ENCODE results near the gene NHLH1. TPM values are rescaled to one million over a fixed set of nuclear protein-coding genes. Genes with fewer than 3 reads are reported as not detected.

The NHLH1 gene
- total and polyA plus RNA-seq, 2 of the 13 experiments (the other 11 are each of a cell fraction or from before 2014, with no cell fraction given), result 0.11 to 0.57 TPM

DNA sequence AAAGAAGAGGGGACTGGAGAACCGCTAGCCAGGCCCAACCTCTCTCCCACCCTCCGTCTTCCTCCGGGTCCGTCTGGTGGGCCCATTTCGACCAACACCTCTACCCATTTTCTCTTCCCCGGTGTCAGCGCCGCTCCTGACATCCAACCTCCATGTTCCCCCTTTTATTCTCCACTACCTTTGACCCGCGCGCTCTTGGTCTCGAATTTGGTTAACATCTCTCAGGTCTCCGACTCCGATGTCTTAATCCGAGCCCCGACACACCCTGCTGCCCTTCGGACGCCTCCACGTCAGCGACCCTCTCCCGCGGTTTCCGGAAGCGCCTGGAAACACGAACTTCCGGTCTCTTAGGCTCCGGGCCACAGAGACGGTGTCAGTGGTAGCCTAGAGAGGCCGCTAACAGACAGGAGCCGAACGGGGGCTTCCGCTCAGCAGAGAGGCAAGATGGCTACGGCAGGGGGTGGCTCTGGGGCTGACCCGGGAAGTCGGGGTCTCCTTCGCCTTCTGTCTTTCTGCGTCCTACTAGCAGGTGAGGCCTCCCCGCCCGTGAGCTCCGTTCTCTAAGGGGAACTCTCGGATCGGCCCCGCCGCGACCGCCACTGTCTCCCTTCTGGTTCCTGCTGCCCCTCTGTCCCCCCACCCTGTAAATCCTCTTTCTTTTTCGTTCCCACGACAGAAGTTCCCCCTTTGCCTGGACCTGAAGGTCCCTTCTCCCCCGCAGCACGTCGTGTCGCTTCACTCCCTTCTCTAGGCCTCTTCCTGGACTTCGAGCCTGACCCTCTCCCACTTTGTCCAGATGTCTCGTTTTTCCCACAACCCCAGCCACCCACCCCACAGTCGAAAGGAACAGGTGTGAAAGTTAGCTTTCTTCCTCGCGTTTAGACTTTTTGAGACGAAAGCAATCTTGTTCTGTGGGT, 23.7 kb upstream of the NHLH1 start, which contains the start of the genes COPA and NCSTN (continued):
- TF ChIP-seq EED (CRISPR knock-in tag; IDR thresholded peaks at IDR 0.05) (no peak; the same call in 1 of the 2 replicates), ZMYM3 (CRISPR knock-in tag; IDR thresholded peaks at IDR 0.05) (peak; percentile 11; the same call in 1 of the 2 replicates), FLYWCH1 (CRISPR knock-in tag; IDR thresholded peaks at IDR 0.05) (peak; percentile 64; the same call in 1 of the 2 replicates), YEATS4 (CRISPR knock-in tag; IDR thresholded peaks at IDR 0.05; ENCODE audit: borderline replicate concordance) (peak; percentile 100), ARID2 (CRISPR knock-in tag; IDR thresholded peaks at IDR 0.05; ENCODE audit: borderline replicate concordance) (no peak; the same call in 1 of the 2 replicates), ZNF746 (CRISPR knock-in tag; IDR thresholded peaks at IDR 0.05) (no peak), ZFP90 (CRISPR knock-in tag; IDR thresholded peaks at IDR 0.05; ENCODE audit: borderline replicate concordance) (no peak; the same call in 1 of the 2 replicates), ASH2L (IDR thresholded peaks at IDR 0.05; ENCODE audit: insufficient read length, low read depth, low read length) (peak; percentile 91), MXD4 (CRISPR knock-in tag; IDR thresholded peaks at IDR 0.05) (no peak), MEIS1 (CRISPR knock-in tag; IDR thresholded peaks at IDR 0.05; ENCODE audit: borderline replicate concordance) (0 out of 2 replicates have a peak, but pooled peaks have one; percentile 65), DR1 (CRISPR knock-in tag; IDR thresholded peaks at IDR 0.05) (peak; percentile 72; the same call in 1 of the 2 replicates), HNF4G (IDR thresholded peaks at IDR 0.05; ENCODE audit: borderline replicate concordance, low read depth, low read length) (0 out of 2 replicates have a peak, but pooled peaks have one; percentile 14), HNF4G (CRISPR knock-in tag; IDR thresholded peaks at IDR 0.05; ENCODE audit: borderline replicate concordance, low read depth) (peak; percentile 71; the same call in 1 of the 2 replicates), ZNF329 (CRISPR knock-in tag; IDR thresholded peaks at IDR 0.05; ENCODE audit: low read depth) (peak; percentile 43; the same call in 1 of the 2 replicates), SAP130 (CRISPR knock-in tag; IDR thresholded peaks at IDR 0.05; ENCODE audit: low read depth) (peak; percentile 97), TARDBP (CRISPR knock-in tag; IDR thresholded peaks at IDR 0.05) (0 out of 2 replicates have a peak, but pooled peaks have one; percentile 40), ZBTB21 (CRISPR knock-in tag; IDR thresholded peaks at IDR 0.05) (peak; percentile 90), SSRP1 (CRISPR knock-in tag; IDR thresholded peaks at IDR 0.05) (0 out of 2 replicates have a peak, but pooled peaks have one; percentile 34), AGO1 (IDR thresholded peaks at IDR 0.05; ENCODE audit: low read depth, low read length, poor library complexity, severe bottlenecking) (no peak), ZNF550 (CRISPR knock-in tag; IDR thresholded peaks at IDR 0.05; ENCODE audit: borderline replicate concordance) (no peak), ZNF749 (CRISPR knock-in tag; IDR thresholded peaks at IDR 0.05; ENCODE audit: borderline replicate concordance) (no peak), ZBTB7B (CRISPR knock-in tag; IDR thresholded peaks at IDR 0.05) (peak; percentile 74), HOXD1 (CRISPR knock-in tag; IDR thresholded peaks at IDR 0.05) (no peak), HDAC2 (CRISPR knock-in tag; IDR thresholded peaks at IDR 0.05) (peak; percentile 82), FOXO1 (CRISPR knock-in tag; IDR thresholded peaks at IDR 0.05) (no peak)
- TF ChIP-seq, protein P1, sequence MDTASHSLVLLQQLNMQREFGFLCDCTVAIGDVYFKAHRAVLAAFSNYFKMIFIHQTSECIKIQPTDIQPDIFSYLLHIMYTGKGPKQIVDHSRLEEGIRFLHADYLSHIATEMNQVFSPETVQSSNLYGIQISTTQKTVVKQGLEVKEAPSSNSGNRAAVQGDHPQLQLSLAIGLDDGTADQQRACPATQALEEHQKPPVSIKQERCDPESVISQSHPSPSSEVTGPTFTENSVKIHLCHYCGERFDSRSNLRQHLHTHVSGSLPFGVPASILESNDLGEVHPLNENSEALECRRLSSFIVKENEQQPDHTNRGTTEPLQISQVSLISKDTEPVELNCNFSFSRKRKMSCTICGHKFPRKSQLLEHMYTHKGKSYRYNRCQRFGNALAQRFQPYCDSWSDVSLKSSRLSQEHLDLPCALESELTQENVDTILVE (CRISPR knock-in tag; IDR thresholded peaks at IDR 0.05), result peak; percentile 77
- TF ChIP-seq, protein P2, sequence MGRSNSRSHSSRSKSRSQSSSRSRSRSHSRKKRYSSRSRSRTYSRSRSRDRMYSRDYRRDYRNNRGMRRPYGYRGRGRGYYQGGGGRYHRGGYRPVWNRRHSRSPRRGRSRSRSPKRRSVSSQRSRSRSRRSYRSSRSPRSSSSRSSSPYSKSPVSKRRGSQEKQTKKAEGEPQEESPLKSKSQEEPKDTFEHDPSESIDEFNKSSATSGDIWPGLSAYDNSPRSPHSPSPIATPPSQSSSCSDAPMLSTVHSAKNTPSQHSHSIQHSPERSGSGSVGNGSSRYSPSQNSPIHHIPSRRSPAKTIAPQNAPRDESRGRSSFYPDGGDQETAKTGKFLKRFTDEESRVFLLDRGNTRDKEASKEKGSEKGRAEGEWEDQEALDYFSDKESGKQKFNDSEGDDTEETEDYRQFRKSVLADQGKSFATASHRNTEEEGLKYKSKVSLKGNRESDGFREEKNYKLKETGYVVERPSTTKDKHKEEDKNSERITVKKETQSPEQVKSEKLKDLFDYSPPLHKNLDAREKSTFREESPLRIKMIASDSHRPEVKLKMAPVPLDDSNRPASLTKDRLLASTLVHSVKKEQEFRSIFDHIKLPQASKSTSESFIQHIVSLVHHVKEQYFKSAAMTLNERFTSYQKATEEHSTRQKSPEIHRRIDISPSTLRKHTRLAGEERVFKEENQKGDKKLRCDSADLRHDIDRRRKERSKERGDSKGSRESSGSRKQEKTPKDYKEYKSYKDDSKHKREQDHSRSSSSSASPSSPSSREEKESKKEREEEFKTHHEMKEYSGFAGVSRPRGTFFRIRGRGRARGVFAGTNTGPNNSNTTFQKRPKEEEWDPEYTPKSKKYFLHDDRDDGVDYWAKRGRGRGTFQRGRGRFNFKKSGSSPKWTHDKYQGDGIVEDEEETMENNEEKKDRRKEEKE (IDR thresholded peaks at IDR 0.05), result no peak
